ENCODE data around the gene PEX19.
A peak's percentile ranks its signal among the peaks of the same experiment; 100 is the strongest.

PEX19 gene

GRCh38 chr1:160261893-160262794, 22.8 kb downstream of the PEX19 start, which contains the start of gene DCAF8:
Gene DCAF8 (minus strand): TSS chr1:160262549. CDS start chr1:160244008, 18,541 bp downstream.
- Histone ChIP-seq H3K4me3 (ENCODE audit: low read depth, low read length) (peak within 1 kb of the TSS; percentile 94), H3K36me3 (ENCODE audit: control insufficient read depth in 2 of 2, insufficient read depth in 1 of 2, low read length in 2 of 2) (no peaks in the 10 kb centered on the region), H3K27ac (ENCODE audit: extremely low read depth, low read depth, low read length) (peak within 1 kb of the TSS; percentile 92), H3K9me3 (ENCODE audit: control insufficient read depth, insufficient read depth, low read depth, low read length) (no peaks in the 10 kb centered on the region), H3K4me1 (ENCODE audit: control insufficient read depth, insufficient read depth, low read length) (peaks cover 25% of the 10 kb centered on the region)
- POLR2A ChIA-PET = interaction anchor here (1.0 to 1.8 kb wide), 8 partner anchors 10 to 337 kb away, joined by 3 to 10 read pairs (median 5); partner anchors contain the start of genes PEX19 and TAGLN2
- CTCF ChIA-PET = interaction anchor here (0.6 to 1.7 kb wide), 9 partner anchors 8 to 1130 kb away, joined by 3 to 10 read pairs (median 3); no protein-coding TSS in a partner anchor
- TF ChIP-seq ZNF121 (tag by site-specific recombination; IDR thresholded peaks at IDR 0.05) (no peak), ZNF248 (tag by site-specific recombination; IDR thresholded peaks at IDR 0.05) (no peak), ZNF211 (tag by site-specific recombination; IDR thresholded peaks at IDR 0.05; ENCODE audit: low read depth) (no peak), PRDM1 (tag by site-specific recombination; IDR thresholded peaks at IDR 0.05) (no peak), ZBTB10 (tag by site-specific recombination; IDR thresholded peaks at IDR 0.05) (peak; percentile 48; the same call in 1 of the 2 replicates), ZNF837 (tag by site-specific recombination; IDR thresholded peaks at IDR 0.05) (peak; percentile 71; the same call in 1 of the 2 replicates), BCL11A (tag by site-specific recombination; IDR thresholded peaks at IDR 0.05; ENCODE audit: low read depth) (peak; percentile 77), ZBTB8A (tag by site-specific recombination; IDR thresholded peaks at IDR 0.05) (peak; percentile 59), ZNF830 (tag by site-specific recombination; IDR thresholded peaks at IDR 0.05; ENCODE audit: low read depth) (no peak), ZNF292 (tag by site-specific recombination; IDR thresholded peaks at IDR 0.05; ENCODE audit: borderline replicate concordance, low read depth) (no peak; the same call in 1 of the 2 replicates), ZNF175 (tag by site-specific recombination; IDR thresholded peaks at IDR 0.05) (no peak), ZFP69B (tag by site-specific recombination; IDR thresholded peaks at IDR 0.05) (peak; percentile 74), ZNF629 (tag by site-specific recombination; IDR thresholded peaks at IDR 0.05) (peak; percentile 66; the same call in 1 of the 2 replicates), ZNF26 (tag by site-specific recombination; IDR thresholded peaks at IDR 0.05) (no peak), ZNF449 (tag by site-specific recombination; IDR thresholded peaks at IDR 0.05) (no peak), ZNF280D (tag by site-specific recombination; IDR thresholded peaks at IDR 0.05) (0 out of 2 replicates have a peak, but pooled peaks have one; percentile 24), ZNF280C (tag by site-specific recombination; IDR thresholded peaks at IDR 0.05) (no peak), ZNF132 (tag by site-specific recombination; IDR thresholded peaks at IDR 0.05; ENCODE audit: borderline replicate concordance) (no peak), ZNF311 (tag by site-specific recombination; IDR thresholded peaks at IDR 0.05; ENCODE audit: borderline replicate concordance) (no peak), ZNF544 (tag by site-specific recombination; IDR thresholded peaks at IDR 0.05) (no peak), ZNF18 (tag by site-specific recombination; IDR thresholded peaks at IDR 0.05) (no peak), ZFP37 (tag by site-specific recombination; IDR thresholded peaks at IDR 0.05) (peak; percentile 93), ZNF169 (tag by site-specific recombination; IDR thresholded peaks at IDR 0.05) (no peak), ZNF501 (tag by site-specific recombination; IDR thresholded peaks at IDR 0.05) (peak; percentile 94)
